Fibroblast of skin of left biceps (primary cell): Measurements from ENCODE around the gene ASCC3.
"Not testable (repeated sequence)": the region's sequence is repeated elsewhere in the genome, so short reads cannot be mapped to it uniquely, and the experiment has no call there.

Experiments
- DNase-seq, 2 experiments: peaks; one replicate each; pipeline ENCODE4 v3.0.0-alpha.2; 2013; ENCODE audit warnings: low read depth in 2 of 2

Gene ASCC3, protein sequence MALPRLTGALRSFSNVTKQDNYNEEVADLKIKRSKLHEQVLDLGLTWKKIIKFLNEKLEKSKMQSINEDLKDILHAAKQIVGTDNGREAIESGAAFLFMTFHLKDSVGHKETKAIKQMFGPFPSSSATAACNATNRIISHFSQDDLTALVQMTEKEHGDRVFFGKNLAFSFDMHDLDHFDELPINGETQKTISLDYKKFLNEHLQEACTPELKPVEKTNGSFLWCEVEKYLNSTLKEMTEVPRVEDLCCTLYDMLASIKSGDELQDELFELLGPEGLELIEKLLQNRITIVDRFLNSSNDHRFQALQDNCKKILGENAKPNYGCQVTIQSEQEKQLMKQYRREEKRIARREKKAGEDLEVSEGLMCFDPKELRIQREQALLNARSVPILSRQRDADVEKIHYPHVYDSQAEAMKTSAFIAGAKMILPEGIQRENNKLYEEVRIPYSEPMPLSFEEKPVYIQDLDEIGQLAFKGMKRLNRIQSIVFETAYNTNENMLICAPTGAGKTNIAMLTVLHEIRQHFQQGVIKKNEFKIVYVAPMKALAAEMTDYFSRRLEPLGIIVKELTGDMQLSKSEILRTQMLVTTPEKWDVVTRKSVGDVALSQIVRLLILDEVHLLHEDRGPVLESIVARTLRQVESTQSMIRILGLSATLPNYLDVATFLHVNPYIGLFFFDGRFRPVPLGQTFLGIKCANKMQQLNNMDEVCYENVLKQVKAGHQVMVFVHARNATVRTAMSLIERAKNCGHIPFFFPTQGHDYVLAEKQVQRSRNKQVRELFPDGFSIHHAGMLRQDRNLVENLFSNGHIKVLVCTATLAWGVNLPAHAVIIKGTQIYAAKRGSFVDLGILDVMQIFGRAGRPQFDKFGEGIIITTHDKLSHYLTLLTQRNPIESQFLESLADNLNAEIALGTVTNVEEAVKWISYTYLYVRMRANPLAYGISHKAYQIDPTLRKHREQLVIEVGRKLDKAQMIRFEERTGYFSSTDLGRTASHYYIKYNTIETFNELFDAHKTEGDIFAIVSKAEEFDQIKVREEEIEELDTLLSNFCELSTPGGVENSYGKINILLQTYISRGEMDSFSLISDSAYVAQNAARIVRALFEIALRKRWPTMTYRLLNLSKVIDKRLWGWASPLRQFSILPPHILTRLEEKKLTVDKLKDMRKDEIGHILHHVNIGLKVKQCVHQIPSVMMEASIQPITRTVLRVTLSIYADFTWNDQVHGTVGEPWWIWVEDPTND (N-terminal part only)

DNA sequence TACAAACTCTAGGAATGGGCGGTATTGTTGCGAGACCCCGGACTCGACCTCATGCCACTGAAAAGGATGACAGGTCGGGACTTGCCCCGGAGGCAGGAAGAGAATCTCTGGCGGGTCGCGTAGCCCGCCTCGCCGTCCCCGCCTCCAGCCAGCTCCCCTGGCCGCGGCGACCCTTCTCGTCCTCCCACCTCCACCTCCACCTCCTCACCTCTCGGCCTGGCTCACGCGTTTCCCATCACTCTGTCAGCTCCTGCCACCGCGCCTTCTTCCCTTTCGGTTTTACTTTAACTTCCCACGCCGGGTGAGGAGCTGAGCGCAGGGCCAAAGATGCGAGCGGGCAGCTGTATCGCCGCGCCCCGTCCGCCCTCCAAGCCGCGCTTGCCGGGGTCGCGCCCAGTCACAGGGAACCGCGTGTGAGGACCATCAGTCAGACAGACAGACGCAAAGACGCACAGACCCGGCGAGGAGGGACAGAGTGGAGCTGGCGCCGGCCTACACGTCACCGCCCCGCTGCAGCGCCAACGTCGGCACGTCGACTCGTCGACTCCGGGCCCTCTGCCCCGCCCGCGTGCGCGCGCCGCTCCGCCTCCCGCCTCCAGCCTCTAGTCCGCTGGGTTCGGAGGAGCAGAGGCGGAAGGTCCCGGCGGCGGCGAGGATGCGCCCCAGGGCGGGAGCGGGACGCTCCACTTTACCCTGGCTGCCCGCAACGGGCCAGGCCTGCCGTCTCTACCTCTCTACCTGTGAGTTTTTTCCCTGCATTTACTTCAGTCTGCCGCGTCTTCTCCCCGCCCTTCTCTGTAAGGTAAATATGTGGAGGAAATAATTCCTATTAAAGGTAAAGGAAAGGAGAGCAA is at the start of gene ASCC3:
ASCC3 (minus strand) TSS at position 477 of the 854 bp plus-strand sequence. CDS start 13,332 bp downstream, outside the sequence.
- peak; percentile 70 to 71 for DNase-seq

DNA sequence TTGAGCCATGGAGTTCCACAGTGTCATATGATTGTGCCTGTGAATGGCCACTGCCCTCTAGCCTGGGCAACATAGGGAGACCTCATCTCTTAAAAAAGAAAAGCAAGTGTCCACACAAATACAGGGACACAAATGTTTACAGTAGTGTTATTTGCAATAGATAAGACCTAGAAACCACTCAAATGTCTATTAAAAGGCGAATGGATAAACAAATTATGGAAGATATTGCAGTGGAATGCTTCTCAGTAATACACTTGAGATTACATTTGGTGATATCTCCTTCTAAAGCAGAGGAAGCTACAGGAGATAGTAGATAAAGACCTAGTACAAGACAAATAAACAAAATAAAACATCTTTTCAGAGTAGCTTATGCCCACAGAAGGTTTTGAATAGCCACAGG is 44.6 kb upstream of the ASCC3 start:
- no peak for DNase-seq

DNA sequence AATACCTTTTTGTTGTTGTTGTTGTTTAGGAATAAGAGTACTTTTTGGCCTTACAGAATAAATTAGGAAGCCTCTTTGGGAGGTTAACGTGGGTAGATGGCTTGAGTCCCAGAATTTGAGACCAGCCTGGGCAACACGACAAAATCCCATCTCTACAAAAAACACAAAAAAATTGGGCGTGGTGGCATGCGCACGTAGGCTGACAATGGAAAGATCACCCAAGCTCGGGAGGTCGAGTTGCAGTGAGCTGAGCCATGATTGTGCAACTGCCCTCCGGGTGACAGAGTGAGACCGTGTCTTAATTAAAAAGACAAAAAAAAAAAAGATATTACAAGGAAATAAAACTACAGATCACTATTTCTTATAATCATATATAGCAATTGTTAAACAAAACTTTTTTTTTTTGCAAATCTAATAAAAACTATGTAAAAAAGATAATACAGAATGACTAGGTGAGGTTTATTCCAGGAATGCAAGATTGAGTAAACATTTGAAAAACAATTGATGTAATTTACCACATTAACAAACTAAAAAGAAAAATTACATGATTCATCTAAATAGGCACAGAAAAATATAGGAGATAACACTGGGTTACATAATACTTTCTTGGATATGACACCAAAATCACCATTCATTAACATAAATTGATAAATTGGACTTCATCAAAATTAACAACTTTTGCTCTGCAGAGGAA is 43.6 kb upstream of the ASCC3 start:
- no peak for DNase-seq

DNA sequence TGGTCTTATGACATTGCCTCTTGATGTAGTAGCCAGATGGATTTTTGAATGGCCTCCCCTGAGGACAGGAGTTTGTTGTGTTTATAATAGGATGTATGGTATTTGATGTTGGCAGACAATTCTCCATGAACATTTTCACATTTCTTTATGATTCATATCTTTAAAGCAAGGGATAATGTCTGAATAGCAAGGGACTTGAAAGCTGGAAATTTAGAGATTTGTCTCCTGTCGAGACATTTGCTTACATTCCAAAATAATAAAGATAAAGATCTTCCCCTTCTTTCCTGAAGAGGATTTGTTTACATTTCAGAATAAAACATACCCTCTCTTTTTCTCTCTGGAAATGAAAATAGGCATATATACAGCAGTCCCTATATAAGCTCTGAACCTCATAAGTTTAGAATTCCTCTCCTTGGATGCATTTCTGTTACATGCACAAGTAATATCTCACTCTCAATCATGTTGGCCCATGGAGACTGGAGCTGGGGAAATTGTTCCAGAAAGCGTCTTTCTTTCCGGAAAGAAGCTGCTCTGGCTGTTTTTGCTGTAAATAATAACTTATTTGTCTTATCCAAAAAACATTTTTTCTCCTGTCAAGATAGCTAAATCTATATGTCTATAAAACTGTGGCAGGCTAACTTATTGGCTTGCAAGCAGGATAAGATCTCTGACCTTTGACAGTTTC is 42.5 kb upstream of the ASCC3 start:
- no peak for DNase-seq

DNA sequence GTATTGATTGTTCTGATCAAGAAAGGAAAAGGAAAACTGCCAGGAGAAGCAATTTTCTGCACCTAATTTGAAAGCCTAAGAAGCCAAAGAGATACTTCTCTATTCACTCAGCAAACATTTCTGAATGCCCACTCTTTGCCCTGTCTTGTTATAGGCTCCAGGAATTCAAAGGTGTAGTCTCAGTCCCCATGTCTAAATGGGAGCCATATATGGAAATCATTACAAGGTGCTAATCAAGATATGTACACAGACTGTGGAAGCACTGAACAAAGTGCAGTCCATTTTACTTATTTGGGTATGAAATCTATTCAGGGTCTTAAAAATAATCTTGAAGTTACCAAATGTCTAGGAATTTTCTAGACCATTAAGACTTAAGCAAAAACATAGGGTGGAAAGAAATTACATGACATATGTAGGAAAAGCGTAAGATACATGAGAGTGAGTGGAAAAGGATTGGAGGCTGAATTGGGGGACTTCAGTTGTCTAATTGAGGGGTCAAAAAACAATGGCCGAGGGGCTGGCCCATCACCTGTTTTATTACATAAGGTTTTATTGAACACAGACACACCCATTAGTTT is 39.0 kb upstream of the ASCC3 start:
- no peak for DNase-seq

DNA sequence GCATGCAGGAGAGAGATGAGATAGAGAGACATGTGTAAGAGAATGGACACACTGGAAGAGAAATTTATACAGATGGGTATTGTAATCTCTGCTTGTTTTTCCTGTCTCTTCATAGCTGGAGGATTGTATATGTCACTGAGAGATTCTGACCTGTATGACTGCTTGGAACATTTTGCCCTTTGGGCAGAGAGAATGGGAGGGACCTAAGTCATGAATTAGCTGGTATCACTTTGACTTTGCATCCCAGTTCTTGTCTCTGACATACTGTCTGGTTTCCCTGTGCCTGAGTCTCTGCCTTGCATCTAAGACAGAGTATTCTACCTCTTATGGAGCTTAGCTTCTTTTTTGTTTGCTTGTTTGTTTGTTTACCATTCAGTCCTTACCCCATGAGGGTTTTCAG is 37.0 kb upstream of the ASCC3 start:
- no peak for DNase-seq

DNA sequence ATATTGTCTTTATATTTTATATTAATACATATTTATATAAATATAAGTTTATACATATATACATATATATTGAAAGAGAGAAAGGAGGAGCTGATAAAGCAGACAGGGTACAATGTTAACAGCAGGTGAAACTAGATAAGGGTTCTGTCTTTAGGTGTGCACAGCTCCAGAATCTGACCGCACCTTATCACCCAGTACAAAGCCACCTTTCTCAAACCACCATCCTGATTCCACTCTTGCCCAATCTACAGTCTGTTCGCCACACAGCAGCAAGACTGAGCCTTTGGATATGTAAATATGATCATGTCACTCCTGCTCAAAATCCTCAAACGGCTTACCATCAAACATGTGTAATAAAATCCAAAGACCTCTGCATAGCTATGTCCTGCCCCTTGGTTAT is 34.7 kb upstream of the ASCC3 start:
- DNase-seq = no peak

DNA sequence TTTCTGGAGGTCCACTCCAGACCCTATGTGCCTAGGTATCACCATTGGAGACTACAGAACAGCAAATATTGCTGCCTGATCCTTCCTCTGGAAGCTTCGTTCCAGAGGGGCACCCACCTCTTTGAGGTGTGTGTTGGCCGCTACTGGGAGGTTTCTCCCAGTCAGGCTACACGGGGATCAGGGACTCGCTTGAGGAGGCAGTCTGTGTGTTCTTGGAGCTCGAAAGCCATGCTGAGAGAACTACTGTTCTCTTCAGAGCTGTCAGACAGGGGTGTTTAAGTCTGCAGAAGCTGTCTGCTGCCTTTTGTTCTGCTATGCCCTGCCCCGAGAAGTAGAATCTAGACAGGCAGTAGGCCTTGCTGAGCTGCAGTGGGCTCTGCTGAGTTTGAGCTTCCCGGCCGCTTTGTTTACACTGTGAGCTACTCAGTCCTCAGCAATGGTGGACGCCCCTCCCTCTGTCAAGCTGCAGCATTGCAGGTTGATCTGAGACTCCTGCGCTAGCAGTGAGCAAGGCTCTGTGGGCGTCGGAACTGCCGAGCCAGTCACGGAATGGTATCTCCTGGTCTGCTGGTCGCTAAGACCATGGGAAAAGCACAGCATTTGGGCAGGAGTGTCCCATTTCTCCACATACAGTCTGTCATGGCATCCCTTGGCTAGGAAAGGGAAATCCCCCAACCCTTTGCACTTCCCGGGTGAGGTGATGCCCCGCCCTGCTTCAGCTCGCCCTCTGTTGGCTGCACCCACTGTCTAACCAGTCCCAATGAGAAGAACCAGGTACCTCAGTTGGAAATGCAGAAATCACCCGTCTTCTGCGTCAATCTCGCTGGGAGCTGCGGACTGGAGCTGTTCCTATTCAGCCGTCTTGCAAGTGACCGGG is 32.5 kb upstream of the ASCC3 start:
- DNase-seq = no peak

DNA sequence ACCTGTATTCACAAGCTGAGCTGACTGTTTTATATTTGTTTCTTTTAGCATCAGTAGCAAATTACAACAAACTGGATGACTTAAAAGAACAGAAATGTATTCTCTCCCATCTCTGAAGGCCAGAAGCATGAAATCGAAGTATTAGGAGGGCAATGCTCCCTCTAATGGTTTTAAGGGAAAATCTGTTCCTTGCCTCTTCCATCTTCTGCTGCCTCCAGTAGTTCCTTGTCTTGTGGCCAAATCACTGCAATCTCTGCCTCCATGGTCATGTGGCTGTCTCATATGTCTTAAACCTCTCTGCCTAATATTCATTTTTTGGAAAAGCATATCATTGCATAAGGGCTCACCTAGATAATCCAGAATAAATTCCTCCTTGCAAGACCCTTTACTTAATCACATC is 25.2 kb upstream of the ASCC3 start:
- no peak for DNase-seq

DNA sequence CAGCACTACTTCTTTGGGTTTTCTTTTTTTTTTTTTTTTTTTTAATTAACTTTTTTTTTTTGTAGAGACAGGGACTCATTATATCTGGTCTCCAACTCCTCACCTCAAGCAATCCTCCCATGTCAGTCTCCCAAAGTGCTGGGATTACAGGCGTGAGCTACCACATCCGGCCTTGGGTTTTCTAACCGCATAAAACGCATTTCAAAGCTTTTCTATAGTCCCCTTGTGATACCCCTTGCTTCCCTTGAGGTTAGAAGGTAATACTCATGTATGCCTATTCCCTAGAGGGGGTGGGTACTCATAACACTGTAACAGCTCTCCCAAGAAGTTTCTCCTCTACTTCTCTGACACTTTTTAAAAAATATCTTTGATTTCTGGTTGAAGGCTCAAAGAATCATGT is 23.9 kb upstream of the ASCC3 start:
- DNase-seq = no peak

DNA sequence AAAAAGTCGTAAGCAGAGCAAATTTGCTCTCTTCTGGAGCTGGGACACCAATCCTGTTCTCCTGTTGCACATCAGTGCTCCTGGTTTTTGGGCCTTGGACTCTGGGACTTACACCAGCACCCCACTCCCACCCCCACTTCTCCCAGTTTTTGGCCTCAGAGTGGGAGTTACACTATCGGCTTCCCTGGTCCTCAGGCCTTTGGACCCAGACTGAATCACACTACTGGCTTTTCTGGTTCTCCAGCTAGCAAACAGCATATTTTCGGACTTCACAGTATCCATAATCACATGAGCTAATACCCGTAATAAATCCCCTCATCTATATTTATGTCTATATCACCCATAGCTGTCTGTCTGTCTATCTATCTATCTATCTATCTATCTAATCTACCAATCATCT is 23.2 kb upstream of the ASCC3 start:
- DNase-seq = no peak

DNA sequence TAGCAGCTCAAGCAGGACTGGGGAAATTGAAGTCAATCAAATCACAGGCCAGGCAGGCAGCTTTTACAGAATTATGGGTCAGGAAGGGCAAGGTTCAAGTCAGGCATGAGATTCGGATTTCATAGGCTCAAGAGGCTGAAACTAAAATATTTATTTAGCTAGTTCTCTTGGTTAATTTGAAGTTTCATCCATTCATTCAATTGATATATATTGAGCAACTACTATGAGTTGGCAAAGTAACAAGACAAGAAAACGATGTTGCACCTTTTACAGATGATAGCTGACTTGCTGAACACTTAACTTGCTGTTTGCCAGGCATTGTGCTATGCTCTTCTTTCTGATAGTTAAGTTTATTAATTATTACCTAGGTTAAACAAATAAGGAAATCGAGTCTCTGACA is 20.5 kb upstream of the ASCC3 start:
- DNase-seq = no peak

DNA sequence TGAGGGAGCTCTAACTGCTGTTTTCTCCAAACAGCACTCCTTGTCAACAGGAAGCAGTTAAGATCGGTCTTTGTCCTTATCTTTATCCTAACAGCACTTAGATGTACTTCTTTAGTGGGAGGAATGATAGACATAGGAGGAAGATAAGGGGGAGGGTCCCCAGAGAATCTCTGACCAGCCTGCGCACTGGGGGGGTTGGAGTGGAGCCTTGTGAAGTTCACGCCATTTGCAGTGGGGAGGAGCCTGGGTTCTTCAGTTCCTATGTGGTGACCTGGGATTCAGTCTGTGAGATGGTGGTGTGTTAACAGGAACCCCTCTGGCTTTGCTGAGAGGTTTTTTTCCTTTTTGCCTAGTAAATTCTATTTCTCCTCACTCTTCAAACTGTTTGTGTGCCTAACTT is 18.1 kb upstream of the ASCC3 start:
- DNase-seq = no peak

DNA sequence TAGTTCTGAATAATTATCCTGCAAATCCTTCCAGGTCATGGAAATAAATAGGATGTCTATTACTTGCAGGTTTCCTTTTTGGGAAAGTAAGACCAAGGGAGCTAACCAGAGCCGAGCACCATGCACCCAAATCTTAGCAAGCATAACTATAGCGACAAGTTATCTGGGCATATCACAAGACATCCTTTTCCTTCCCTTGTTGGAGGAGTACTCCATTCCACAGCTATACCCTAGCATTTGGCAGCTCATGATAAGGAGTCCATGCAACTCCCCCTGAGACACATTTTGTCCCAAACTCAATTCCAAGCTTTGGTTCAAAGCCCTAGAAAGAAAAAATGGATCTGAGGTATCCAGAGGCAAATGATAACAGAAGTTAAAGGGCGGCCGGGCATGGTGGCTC is 16.5 kb upstream of the ASCC3 start:
- no peak for DNase-seq

DNA sequence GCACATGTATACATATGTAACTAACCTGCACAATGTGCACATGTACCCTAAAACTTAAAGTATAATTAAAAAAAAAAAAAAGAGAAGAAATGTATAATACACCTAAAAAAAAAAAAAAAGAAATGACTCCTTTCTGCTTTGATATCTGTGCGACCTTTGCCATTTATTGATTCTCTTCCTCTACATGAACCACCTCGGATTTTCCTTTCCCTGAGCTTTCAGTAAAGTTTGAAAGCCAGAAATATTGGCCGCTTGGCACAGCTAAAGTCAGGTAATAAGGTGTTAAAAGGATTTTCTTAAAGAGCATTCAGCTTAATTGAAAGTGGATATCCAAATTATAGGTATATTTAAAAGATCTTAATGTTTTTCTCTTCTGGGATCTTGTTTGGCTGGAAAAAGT is 12.6 kb upstream of the ASCC3 start:
- DNase-seq = no peak

DNA sequence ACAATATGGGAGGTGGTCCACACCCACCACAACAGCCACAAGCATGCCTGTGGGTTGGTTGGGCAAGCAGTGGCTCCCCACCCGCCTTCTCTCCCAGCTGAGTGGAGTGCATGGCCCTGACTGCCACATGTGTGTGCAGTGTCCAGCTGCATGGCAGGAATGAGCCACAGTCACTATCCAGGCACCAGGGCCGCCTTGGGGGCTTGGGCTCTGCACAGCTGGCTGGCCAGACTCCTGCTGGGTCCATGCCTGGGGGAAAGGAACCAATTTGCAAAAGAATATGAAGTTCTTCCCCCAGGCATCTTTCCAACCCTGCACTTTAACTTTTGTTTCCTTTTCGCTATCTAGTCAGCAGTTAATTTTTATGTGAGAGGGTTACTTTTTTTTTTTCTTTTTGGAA is 11.6 kb upstream of the ASCC3 start:
- DNase-seq = no peak

DNA sequence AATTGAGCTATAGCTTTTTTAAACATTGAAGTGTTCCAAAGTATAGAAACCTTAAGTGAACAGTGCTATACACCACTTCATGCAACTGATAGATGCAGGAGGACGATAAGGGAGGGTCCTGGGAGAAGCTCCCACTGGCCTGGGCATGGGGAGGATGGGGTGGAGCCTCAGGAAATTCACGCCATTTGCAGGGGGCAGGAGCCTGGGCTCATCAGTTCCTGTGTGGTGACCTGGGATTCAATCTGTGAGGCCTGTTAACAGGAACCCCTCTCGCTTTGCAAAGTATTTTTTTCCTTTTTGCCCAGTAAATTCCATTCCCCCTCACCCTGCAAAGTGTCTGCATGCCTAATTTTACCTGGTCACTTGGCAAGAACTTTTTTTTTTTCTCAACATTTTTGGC is 11.0 kb upstream of the ASCC3 start:
- no peak for DNase-seq

DNA sequence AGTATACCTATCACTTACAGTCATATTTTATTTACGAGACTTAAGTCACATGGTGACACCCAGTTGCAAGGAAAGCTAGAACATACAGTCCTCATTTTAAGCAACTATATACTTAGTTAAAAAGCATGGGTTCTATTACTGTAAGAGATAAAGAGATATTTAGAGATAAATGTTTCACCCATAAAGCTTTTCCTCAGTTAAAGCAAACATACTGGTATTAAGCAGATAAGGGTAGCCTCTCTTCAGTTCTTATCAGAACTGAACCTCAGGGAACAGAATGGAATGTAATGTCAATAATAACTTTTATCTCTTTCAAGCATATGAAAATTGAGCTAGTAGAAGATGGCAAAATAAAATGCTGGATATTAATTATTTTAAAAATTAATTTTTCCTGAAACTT is 9.9 kb upstream of the ASCC3 start:
- DNase-seq = no peak

DNA sequence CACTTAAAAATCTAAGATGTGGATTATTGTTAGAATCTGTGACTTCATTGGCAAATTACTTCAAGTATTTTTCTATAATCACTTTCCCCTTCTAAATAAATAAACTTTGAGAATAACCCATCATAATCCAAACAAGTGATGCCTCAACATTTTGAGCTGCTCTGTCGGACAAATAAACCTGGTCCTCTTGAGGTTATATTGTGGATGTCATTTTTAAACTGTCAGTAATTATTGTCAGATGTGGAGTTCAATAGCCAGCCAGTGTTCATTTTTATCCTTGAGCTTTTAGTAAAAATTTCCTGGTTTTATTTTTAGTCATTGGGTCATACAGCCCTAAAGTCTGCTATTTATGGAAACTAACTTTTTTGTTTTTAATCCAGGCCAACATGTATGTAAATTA is 9.5 kb upstream of the ASCC3 start:
- DNase-seq = not testable (repeated sequence)
